ENCODE results near the gene GP2.
A peak's percentile ranks its signal among the peaks of the same experiment; 100 is the strongest.

The GP2 gene

DNA sequence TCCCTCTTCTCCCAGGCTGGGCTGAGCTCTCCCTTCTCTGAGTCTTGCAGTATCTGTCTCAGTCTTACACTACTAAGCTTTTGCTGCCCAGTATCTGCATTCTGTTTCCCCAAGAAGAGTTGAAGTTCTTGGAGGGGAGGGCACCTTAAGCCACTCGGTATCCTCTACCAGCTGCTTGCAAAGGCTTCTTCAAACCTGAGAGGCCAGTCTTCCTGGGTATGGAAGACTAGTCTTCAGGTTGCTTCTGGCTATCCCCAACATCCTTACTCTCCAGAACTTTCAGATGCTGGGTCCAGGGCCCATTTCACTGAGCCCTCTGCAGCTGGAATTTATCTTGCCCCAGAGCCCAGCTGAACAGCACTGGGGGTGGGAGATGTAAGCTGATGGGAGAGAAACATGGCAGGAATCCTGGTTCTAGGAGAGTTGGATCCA is 20.1 kb downstream of the GP2 start:
- no peak for DNase-seq (ENCODE audit: low read depth in 2 of 2)

DNA sequence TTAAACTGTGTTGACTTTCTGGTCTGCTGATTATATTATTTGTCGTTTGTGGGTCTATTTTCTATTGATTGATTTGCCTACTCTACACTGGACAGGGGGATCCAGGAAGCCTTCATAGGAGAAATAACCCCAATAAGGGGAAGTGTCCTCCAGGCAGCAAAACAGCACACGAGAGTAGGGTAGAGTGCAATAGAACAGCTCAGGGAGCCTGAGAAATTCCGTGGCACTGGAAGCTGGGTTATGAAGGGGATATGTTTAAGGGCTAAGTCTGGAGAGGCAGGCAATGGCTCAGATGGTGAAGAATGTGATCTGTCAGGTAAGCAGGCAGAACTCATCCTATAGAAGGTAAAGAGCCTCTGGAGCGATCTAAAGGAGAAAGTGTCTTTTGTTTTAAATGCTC is 20.9 kb downstream of the GP2 start:
- no peak for DNase-seq (ENCODE audit: low read depth in 2 of 2)

DNA sequence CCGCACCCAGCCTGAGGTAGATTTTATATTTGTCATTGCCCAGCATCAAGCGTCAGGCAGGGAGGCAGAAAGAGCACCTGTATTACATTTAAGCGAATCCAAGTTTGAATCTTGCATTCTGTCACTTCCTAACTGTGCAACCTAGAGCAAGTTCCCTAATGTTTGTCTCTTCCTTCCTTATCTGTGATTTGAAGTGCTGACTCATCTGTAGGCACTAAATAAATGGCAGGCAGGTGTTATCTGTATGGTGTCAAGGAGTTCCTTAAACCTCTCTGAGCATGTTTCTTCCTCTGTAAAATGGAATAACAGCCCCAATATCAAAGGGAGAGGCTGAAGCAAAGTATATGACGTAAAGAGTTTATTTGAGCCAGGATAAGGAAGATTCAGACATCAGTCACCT is 24.3 kb downstream of the GP2 start:
- no peak for DNase-seq (ENCODE audit: low read depth in 2 of 2)

DNA sequence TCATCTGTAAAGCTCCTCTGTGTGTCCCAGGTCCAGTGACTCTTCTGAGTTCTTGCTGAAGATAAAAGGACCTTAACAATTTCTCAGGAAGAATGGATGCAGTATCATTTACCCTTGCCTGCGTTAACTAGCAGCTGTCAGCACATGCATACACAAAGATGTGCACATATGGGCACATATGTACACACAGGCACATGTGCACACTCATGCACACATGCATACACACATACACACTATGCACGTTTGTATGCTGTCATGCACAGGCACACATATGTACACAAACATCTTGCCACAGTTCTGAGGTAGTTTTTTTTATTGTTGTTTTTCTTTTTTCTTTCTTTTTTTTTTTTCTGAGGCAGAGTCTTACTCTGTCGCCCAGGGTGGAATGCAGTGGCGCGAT is 24.9 kb downstream of the GP2 start:
- no peak for DNase-seq (ENCODE audit: low read depth in 2 of 2)

DNA sequence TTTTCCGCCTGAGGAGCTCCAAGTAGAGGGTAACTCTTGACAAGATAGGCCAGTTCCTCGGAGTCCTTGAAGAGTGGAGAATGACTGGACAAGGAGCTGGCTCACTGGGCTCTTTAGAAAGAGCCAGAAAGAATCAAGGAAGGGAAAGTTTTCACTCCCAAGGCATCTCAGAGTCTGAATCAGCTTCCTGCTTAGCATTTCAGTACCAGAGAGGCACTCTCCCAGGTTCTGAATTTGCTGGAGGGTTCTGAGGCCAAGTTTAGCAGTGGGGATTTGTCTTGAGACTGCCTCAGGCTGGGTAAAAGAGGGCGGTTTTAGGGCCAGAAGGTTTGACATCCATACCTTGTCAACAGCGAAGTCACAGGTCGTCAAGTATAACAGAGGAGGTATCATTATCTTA is 25.5 kb downstream of the GP2 start:
- DNase-seq (ENCODE audit: low read depth in 2 of 2), result no peak

DNA sequence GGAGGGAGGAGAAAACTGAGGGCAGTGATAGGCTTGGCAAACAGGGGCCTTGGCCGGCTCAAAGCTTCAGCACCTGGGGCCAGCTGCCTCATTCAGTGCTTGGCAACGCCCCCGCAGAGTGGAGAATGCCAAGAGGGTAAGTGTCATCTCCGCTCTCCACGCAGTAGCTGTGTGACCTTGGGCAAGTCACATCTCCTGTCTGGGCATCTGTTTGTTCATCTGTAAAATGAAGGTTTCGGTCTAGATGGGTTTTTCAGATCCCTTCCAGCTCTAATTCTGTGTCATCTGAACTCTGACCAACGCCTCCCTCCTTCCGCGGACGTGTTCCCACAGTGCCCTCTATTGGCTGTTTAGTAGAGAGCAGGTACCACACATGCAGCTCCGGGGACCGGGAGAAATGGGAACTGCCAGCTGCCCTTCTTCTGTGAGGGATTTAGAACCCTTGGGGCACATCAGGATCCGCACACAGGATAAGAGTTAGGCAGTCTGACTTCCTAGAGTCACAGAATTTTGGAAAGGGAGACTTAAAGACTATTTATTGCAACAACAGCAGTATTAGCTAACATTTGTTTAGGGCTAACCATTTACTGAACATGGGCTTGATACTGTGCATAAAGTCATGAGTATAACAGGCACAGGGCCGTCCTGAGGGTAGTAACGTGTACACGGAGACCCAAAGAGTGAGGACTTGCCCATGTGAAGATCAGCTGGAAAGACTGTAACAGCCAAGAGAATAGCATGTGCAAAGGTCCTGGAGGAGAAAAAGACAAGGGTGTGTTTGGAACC is 26.8 kb downstream of the GP2 start:
- DNase-seq (ENCODE audit: low read depth in 2 of 2), result peak; percentile 16 to 28

DNA sequence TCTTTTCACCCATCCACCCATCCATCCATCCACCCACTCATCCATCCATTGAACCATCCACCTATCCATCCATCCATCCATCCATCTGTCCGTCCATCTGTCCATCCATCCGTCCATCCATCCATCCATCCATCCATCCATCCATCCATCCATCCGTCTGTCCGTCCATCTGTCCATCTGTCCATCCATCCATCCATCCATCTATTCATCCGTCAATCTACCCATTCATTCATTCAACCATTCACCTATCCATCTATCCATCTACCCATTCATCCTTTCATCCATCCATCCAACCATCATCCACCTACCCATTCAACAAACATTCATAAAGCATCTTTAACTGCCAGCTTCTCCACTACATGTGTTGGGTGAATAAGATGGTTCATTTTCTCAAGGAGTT is 28.9 kb downstream of the GP2 start:
- DNase-seq (ENCODE audit: low read depth in 2 of 2), result no peak

DNA sequence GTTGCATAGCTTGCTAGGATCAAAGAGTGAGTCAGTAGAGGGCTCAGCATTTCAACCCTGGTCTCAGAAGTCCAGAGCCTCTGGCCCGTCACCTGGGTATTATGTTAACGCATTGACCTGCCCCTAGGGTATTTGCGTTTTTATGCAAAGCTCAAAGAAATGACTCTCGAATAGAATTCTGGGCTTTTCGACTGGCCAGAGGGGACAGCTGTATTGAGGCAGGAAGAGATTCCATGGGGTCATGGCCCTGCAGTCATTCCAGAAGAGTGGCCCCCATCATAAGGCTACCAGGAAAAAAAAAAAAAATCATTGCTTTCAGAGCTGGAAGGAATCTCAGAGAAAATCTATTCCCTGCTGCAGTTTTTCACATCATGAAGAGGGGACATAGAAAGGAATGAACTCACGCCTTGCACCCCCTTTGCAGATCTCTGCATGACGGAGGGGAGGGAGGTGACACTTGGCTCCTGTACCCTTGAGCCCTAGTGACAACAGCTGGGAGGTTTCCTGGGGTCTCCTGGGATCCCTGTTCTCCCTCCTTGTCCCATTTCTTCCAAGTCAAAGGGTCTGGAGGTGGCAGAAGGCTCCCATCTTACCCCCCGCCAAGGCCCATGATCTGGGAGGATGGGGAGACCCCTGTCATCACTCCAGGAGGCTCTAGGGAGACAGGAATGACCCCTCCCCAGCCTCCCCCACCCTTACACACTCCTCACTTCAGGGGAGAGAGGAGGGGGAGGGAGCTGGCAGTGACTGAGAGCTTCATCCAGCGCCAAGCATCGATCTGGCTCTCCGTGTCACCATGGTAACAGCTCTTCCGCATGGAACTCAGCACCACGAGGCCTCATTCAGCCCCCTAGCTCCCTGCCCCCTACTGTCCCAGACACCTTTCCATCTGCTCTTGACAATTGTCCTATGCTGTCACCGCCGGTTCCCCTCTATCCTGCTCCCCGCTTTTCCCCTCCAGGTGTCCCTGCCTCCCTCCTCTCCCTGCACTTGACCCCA is 35.8 kb downstream of the GP2 start:
- DNase-seq (ENCODE audit: low read depth in 2 of 2), result no peak

DNA sequence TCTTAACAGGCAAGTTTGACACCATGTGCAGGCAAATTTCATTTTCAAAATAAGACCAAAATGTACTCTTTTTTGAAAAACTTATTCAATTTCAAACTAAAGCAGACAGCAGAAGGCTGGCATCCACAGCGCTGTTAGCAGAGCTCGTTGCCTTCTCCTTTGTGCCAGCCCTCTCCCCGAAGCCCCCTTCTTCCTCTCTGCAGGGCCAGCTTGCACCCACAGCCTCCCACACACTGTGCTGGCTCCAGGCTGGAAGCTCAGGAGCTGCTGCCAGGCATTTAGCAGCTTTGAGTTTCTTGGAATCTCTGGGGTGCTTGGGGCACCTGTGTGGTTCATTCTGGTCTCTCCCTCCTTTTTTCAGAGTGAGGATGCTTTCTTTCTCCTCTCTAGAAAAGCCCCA is 37.7 kb downstream of the GP2 start:
- DNase-seq (ENCODE audit: low read depth in 2 of 2), result no peak

DNA sequence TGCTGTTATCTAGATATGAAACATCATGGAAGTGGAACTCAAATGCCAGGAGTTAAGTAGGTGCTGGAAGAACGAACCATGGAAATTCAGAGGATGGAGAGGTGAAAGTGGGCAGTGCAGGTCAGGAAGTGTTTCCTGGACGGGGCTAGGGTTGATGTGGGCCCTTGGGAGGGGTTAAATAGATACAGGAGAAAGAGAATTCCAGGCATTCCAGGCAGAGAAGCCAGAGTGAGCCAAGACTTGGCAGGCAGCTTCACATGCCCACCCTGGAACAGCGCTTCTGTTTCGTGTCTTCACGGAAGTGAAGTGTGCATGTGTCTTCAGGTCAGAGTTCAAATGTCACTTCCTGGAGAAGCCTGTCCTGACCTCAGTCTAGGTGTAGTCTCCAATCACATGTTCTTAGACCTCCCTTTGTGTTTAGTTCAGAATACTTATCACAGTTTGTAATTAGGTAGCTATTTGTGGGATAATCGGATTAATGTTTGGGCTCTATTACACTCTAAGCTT is 41.3 kb downstream of the GP2 start:
- DNase-seq (ENCODE audit: low read depth in 2 of 2), result no peak

DNA sequence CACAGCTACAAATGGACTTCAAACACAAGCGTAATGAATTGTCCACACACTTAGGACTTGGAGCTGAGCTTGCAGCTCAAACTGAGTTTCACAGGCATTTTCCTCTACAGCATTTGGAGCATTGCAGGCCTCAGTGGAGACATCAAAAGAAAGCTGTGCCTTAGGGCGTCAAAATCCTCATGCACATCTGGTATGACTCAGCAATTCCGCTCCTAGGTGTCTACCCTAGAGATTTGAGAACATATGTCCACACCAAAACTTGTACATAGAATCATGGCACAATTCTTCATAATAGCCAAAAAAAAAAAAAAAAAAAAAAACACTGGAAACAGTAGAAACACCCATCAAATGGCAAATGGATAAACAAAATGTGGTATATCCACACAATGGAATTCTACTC is 47.1 kb downstream of the GP2 start:
- no peak for DNase-seq (ENCODE audit: low read depth in 2 of 2)

DNA sequence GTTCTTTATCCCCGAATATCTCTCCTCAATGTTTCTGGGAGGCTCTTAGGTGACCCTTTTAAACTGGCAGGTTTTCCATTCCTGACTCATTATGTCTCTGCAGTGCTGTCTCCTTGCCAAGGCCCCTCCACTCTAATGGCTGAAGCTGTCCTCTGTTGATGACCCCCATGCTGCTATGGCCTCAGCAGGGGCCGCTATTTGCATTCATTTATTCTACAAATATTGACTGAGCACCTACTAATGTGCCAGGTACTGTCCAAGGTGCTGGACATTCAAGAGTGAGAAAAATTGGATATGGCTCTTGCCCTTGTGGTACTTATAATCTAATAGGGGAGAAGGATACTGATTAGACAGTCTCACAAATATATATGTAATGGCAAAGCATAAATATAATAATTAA is 55.4 kb downstream of the GP2 start:
- DNase-seq (ENCODE audit: low read depth in 2 of 2), result no peak

DNA sequence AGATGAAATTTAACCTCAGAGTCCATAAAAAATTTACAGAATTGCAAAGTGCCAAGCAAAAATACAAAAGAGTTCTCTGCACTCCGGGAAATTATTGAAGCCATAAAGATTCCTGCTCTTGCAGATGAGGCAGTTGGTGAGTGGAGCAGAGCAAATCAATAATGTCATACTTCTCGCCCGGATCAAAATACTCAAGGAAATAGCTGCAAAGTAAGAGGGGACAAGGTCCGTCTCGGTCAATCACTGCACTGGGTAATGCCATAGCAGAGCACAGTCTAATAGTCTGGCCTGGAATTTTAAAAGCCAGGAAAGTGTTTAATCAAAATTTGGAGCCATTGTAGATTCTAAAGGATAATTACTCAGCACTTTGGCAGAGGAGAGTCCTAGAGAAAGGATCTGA is 58.9 kb downstream of the GP2 start:
- DNase-seq (ENCODE audit: low read depth in 2 of 2), result no peak

DNA sequence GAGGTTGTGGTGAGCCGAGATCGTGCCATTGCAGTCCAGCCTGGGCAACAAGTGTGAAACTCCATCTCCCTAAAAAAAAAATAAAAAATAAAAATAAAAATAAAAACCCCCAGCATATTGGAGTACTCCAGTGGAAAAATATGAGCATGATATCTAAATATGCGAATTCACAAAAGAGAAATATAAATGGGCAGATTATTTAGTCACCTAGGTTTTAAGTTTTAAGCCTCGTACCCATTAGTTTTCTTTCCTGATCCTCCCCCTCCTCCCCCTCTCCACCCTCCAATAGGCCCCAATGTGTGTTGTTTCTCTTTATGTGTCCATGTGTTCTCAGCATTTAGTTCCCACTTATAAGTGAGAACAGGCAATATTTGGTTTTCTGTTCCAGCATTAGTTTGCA is 62.3 kb downstream of the GP2 start:
- no peak for DNase-seq (ENCODE audit: low read depth in 2 of 2)

DNA sequence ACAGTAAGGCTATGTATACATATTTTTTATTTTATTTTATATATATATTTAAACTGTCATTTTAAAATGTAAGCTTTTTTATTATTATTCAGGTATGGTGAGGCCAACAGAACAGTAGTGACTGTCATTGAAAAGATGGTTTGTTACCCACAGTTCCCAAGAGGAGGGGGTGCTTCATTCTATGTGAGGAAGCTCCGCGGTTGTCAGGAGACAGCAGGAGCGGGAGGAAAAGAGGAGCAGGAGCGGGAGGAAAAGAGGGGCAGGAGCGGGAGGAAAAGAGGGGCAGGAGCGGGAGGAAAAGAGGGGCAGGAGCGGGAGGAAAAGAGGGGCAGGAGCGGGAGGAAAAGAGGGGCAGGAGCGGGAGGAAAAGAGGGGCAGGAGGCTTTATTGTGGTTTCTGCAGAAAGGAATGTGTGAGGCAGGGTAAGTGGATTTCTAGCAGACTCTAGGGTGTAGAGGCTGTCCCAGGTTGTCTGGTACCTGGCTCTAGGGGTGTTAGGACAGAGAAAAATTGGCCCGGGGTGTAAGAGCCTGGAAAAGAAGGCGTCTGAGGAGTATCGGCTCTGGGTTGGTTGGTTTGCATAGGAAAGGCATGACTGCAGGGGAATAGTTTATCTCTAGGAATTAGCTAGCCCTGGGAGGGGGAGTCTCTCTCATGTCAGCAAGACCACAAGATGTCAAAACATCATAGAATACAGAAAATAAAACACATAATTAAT is 64.0 kb downstream of the GP2 start:
- no peak for DNase-seq (ENCODE audit: low read depth in 2 of 2)

DNA sequence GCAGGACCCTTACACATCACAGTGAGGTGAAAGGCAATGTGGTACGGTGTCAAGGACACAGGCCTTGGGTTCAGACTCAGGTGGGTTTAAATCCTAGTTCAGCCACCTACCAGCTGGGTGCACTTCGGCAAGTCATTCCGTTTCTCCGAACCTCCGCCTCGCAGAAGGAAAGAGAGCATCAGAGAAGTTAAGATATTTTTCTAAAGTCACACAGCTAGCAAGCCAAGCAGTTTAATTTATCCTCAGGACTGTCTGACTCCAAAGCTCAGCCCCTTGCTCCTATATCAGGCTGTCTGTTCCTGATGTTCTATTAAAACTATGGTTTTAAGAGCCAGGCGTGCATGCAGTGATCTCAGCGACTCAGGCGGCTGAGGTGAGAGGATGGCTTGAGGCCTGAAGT is 65.1 kb downstream of the GP2 start:
- no peak for DNase-seq (ENCODE audit: low read depth in 2 of 2)

DNA sequence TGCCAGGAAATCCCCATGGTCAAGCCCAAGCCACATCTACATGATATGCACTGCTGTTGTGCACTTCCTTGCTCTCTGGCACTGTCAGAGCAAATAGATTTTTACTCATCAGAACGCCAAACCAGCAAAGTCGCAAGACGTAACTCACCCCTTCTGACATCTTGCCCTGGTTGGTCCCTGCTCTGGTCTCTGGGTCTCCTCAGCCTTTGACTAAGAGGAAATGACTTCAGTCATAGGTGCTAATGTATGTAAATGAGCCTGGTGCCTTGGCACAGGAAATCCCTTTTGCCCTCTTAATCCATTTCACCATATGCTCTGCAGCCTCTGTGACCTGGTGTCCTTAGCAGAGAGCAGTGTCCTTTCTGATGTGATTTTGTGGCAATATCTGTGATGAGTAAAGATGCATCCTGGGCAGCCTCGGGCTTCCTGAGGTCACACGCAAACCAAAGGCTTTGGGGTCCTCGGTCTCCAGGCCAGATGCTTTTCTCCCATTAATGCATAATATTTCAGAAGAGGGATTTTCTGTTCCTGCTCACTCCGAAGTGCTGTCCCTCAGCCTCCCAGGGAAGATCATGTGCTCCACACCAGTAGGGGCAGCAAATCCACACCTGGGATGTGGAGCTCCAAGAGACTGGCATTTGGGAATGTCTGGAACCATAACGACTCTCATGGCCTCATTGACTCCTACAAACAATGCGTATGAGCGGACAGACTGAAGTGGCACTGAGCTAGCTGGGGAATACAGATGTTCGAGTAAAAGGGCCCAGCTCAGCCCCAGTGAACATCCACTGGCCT is 66.9 kb downstream of the GP2 start:
- no peak for DNase-seq (ENCODE audit: low read depth in 2 of 2)

Data from stimulated activated CD4-positive, alpha-beta T cell treated with anti-CD3 and anti-CD28 coated beads, Interleukin-4, amount 100 ng/mL, for 48 hours (primary cell).